Activated naive CD8-positive, alpha-beta T cell treated with anti-CD3 and anti-CD28 coated beads for 36 hours (primary cell): ENCODE data around the gene PSMC6. TPM values are rescaled to one million over a fixed set of nuclear protein-coding genes. Genes with fewer than 3 reads are reported as not detected.

Source experiments
- DNase-seq: peaks from one replicate; pipeline ENCODE4 v3.0.0; 2021
- H3K27ac Mint-ChIP-seq: one replicate; pipeline ENCODE4 v1.8.0; 2022; ENCODE audit warnings: mild to moderate bottlenecking, moderate library complexity, mixed read lengths
- H3K27me3 Mint-ChIP-seq: one replicate; pipeline ENCODE4 v1.8.0; 2022; ENCODE audit warnings: mild to moderate bottlenecking, mixed read lengths
- H3K36me3 Mint-ChIP-seq: one replicate; pipeline ENCODE4 v1.8.0; 2021; ENCODE audit warnings: mild to moderate bottlenecking, mixed read lengths
- H3K4me1 Mint-ChIP-seq: one replicate; pipeline ENCODE4 v1.8.0; 2021; ENCODE audit warnings: mixed read lengths
- H3K4me3 Mint-ChIP-seq: one replicate; pipeline ENCODE4 v1.8.0; 2022; ENCODE audit warnings: mild to moderate bottlenecking, moderate library complexity, mixed read lengths
- H3K9me3 Mint-ChIP-seq: one replicate; pipeline ENCODE4 v1.8.0; 2022; ENCODE audit warnings: mixed read lengths
- total RNA-seq, 2 experiments: library from RNA; stranded (reverse); gene quantifications; one replicate each; pipeline ENCODE4 v1.2.3, GENCODE V29; 2021

The PSMC6 gene
- total RNA-seq, result 100 to 1,000 TPM; 117 to 123 TPM

GRCh38 chr14:52706724-52707706 is at the start of gene PSMC6:
Gene PSMC6, plus strand, starts transcription at chr14:52707200. Its CDS starts 20 bp downstream, at chr14:52707220.
- Mint-ChIP-seq H3K36me3 (peaks cover 33% of the 10 kb centered on the region), H3K27ac (peak within 1 kb of the TSS; percentile 96), H3K4me3 (peak within 1 kb of the TSS; percentile 95), H3K4me1 (peaks cover 42% of the 10 kb centered on the region), H3K27me3 (no peaks in the 10 kb centered on the region), H3K9me3 (peaks cover 1% of the 10 kb centered on the region)
- DNase-seq, result peak; percentile 91

- H3K27ac Mint-ChIP-seq, result no peak overlapping the region
Measured at GRCh38 chr14:52660325-52660724, 46.7 kb upstream of the PSMC6 start.

GRCh38 chr14:52660832-52661231 is 46.2 kb upstream of the PSMC6 start:
- Mint-ChIP-seq H3K36me3 (peaks cover 18% of the 10 kb centered on the region), H3K27me3 (no peaks in the 10 kb centered on the region), H3K9me3 (no peaks in the 10 kb centered on the region), H3K27ac (no peak overlapping the region), H3K4me3 (no peak overlapping the region), H3K4me1 (no peaks in the 10 kb centered on the region)
- DNase-seq, result no peak

More at GRCh38 chr14:52660325-52660724, 46.7 kb upstream of the PSMC6 start:
- Mint-ChIP-seq H3K27me3 (no peaks in the 10 kb centered on the region), H3K4me3 (no peak overlapping the region), H3K4me1 (no peaks in the 10 kb centered on the region), H3K9me3 (no peaks in the 10 kb centered on the region), H3K36me3 (peaks cover 17% of the 10 kb centered on the region)
- DNase-seq, result no peak

- Mint-ChIP-seq H3K27ac (no peak overlapping the region), H3K9me3 (no peaks in the 10 kb centered on the region), H3K4me1 (no peaks in the 10 kb centered on the region), H3K36me3 (peaks cover 17% of the 10 kb centered on the region), H3K4me3 (no peak overlapping the region), H3K27me3 (no peaks in the 10 kb centered on the region)
- no peak for DNase-seq
Measured at GRCh38 chr14:52661314-52661713, 45.7 kb upstream of the PSMC6 start.

GRCh38 chr14:52663850-52664249 is 43.1 kb upstream of the PSMC6 start:
- DNase-seq, result no peak
- Mint-ChIP-seq H3K9me3 (no peaks in the 10 kb centered on the region), H3K4me3 (no peak overlapping the region), H3K27me3 (no peaks in the 10 kb centered on the region), H3K4me1 (no peaks in the 10 kb centered on the region), H3K27ac (no peak overlapping the region), H3K36me3 (peaks cover 16% of the 10 kb centered on the region)

- no peak for DNase-seq
- Mint-ChIP-seq H3K27ac (no peak overlapping the region), H3K36me3 (peaks cover 16% of the 10 kb centered on the region), H3K9me3 (no peaks in the 10 kb centered on the region), H3K4me3 (no peak overlapping the region), H3K4me1 (no peaks in the 10 kb centered on the region), H3K27me3 (no peaks in the 10 kb centered on the region)
Measured at GRCh38 chr14:52678591-52678990, 28.4 kb upstream of the PSMC6 start.

GRCh38 chr14:52683985-52684520 is 22.9 kb upstream of the PSMC6 start:
- no peak for DNase-seq
- no peaks in the 10 kb centered on the region for H3K27me3 Mint-ChIP-seq
- H3K9me3 Mint-ChIP-seq, result no peaks in the 10 kb centered on the region
- no peak overlapping the region for H3K4me3 Mint-ChIP-seq
- peaks cover 16% of the 10 kb centered on the region for H3K36me3 Mint-ChIP-seq
- H3K27ac Mint-ChIP-seq, result peak overlapping the region; percentile 58
- H3K4me1 Mint-ChIP-seq, result peaks cover 41% of the 10 kb centered on the region

- Mint-ChIP-seq H3K4me1 (peaks cover 55% of the 10 kb centered on the region), H3K4me3 (no peak overlapping the region), H3K27me3 (no peaks in the 10 kb centered on the region), H3K9me3 (no peaks in the 10 kb centered on the region), H3K27ac (no peak overlapping the region), H3K36me3 (peaks cover 23% of the 10 kb centered on the region)
- no peak for DNase-seq
Measured at GRCh38 chr14:52686176-52686575, 20.8 kb upstream of the PSMC6 start.

- H3K27ac Mint-ChIP-seq, result no peak overlapping the region
- H3K4me3 Mint-ChIP-seq, result peak overlapping the region; percentile 18
Measured at GRCh38 chr14:52690983-52691760, 15.8 kb upstream of the PSMC6 start.

GRCh38 chr14:52692248-52692962 is 14.6 kb upstream of the PSMC6 start:
- Mint-ChIP-seq H3K4me3 (peak overlapping the region; percentile 67), H3K4me1 (peaks cover 52% of the 10 kb centered on the region), H3K36me3 (peaks cover 37% of the 10 kb centered on the region)

More at GRCh38 chr14:52690983-52691760, 15.8 kb upstream of the PSMC6 start:
- Mint-ChIP-seq H3K4me1 (peaks cover 64% of the 10 kb centered on the region), H3K9me3 (no peaks in the 10 kb centered on the region), H3K36me3 (peaks cover 43% of the 10 kb centered on the region), H3K27me3 (no peaks in the 10 kb centered on the region)
- no peak for DNase-seq

GRCh38 chr14:52693036-52693435 is 14.0 kb upstream of the PSMC6 start:
- H3K27ac Mint-ChIP-seq, result no peak overlapping the region
- H3K36me3 Mint-ChIP-seq, result peaks cover 37% of the 10 kb centered on the region
- peaks cover 48% of the 10 kb centered on the region for H3K4me1 Mint-ChIP-seq

More at GRCh38 chr14:52692248-52692962, 14.6 kb upstream of the PSMC6 start:
- Mint-ChIP-seq H3K27ac (peak overlapping the region; percentile 5), H3K9me3 (no peaks in the 10 kb centered on the region), H3K27me3 (no peaks in the 10 kb centered on the region)
- no peak for DNase-seq

GRCh38 chr14:52693532-52693931 is 13.5 kb upstream of the PSMC6 start:
- H3K27ac Mint-ChIP-seq, result peak overlapping the region; percentile 29
- DNase-seq, result no peak
- H3K4me1 Mint-ChIP-seq, result peaks cover 43% of the 10 kb centered on the region
- no peaks in the 10 kb centered on the region for H3K9me3 Mint-ChIP-seq
- H3K36me3 Mint-ChIP-seq, result peaks cover 37% of the 10 kb centered on the region
- H3K4me3 Mint-ChIP-seq, result peak overlapping the region; percentile 98
- H3K27me3 Mint-ChIP-seq, result no peaks in the 10 kb centered on the region

More at GRCh38 chr14:52693036-52693435, 14.0 kb upstream of the PSMC6 start:
- Mint-ChIP-seq H3K27me3 (no peaks in the 10 kb centered on the region), H3K9me3 (no peaks in the 10 kb centered on the region), H3K4me3 (peak overlapping the region; percentile 98)
- DNase-seq, result no peak

GRCh38 chr14:52694761-52695480 is 12.1 kb upstream of the PSMC6 start:
- peak overlapping the region; percentile 96 for H3K27ac Mint-ChIP-seq
- H3K9me3 Mint-ChIP-seq, result no peaks in the 10 kb centered on the region
- peaks cover 34% of the 10 kb centered on the region for H3K4me1 Mint-ChIP-seq
- H3K36me3 Mint-ChIP-seq, result peaks cover 33% of the 10 kb centered on the region
- no peaks in the 10 kb centered on the region for H3K27me3 Mint-ChIP-seq
- DNase-seq, result peak; percentile 62
- H3K4me3 Mint-ChIP-seq, result peak overlapping the region; percentile 98
